Liver (tissue), 9 donors: Measurements from ENCODE around the gene RGS3. TPM values are rescaled to one million over a fixed set of nuclear protein-coding genes. Genes with fewer than 3 reads are reported as not detected.

Experiments
- DNase-seq: peaks from one replicate; pipeline ENCODE4 v3.0.0-alpha.2; 2017; ENCODE audit warnings: low spot score
- H3K27ac ChIP-seq, 2 donors: one replicate each; pipeline ENCODE4 v1.7.0; 2013; ENCODE audit warnings: inconsistent platforms in 2 of 2, low read length in 2 of 2, control low read depth in 1 of 2, low read depth in 1 of 2, mild to moderate bottlenecking in 1 of 2
- H3K27me3 ChIP-seq, 4 donors: one replicate each; pipeline versions ENCODE4 v1.6.1 to v1.7.0; 2013; ENCODE audit warnings: low read length in 3 of 4, inconsistent platforms in 1 of 4, mild to moderate bottlenecking in 1 of 4, moderate library complexity in 1 of 4; ENCODE audit not compliant: control insufficient read depth in 4 of 4, insufficient read depth in 4 of 4
- H3K36me3 ChIP-seq, 4 donors: one replicate each; pipeline versions ENCODE4 v1.6.1 to v1.7.0; 2013; ENCODE audit warnings: low read length in 3 of 4, mild to moderate bottlenecking in 3 of 4, low read depth in 1 of 4, moderate library complexity in 1 of 4; ENCODE audit not compliant: control insufficient read depth in 4 of 4, insufficient read depth in 3 of 4
- H3K4me1 ChIP-seq, 4 donors: one replicate each; pipeline versions ENCODE4 v1.6.1 to v1.7.0; 2013; ENCODE audit warnings: low read length in 3 of 4, mild to moderate bottlenecking in 3 of 4, moderate library complexity in 1 of 4; ENCODE audit not compliant: control insufficient read depth in 4 of 4, insufficient read depth in 4 of 4
- H3K4me3 ChIP-seq, 3 donors: one replicate each; pipeline versions ENCODE4 v1.6.1 to v1.7.0; 2013; ENCODE audit warnings: low read length in 3 of 3, control low read depth in 1 of 3, low read depth in 1 of 3, mild to moderate bottlenecking in 1 of 3
- H3K9ac ChIP-seq, 2 donors: one replicate each; pipeline ENCODE4 v1.7.0; 2013; ENCODE audit warnings: low read length in 2 of 2, mild to moderate bottlenecking in 2 of 2, moderate library complexity in 2 of 2, control low read depth in 1 of 2, low read depth in 1 of 2
- H3K9me3 ChIP-seq, 4 donors: one replicate each; pipeline versions ENCODE4 v1.6.1 to v1.7.0; 2013; ENCODE audit warnings: low read length in 3 of 4; ENCODE audit not compliant: control insufficient read depth in 4 of 4
- ATF3 ChIP-seq: IDR thresholded peaks from 2 replicates; pipeline ENCODE4 v1.6.1; 2016; ENCODE audit warnings: antibody characterized with exemption
- CTCF ChIP-seq: fragments of 150-350 bp; IDR thresholded peaks from 2 replicates; pipeline ENCODE4 v1.5.1; 2017; ENCODE audit warnings: improper control_type of control experiment, low read depth, low read length; ENCODE audit not compliant: missing input control
- EGR1 ChIP-seq, 2 donors: IDR thresholded peaks; 2 replicates each; pipeline ENCODE4 v1.6.1; 2016 to 2018; ENCODE audit warnings: antibody characterized with exemption in 2 of 2, low read depth in 2 of 2
- FOXA1 ChIP-seq: IDR thresholded peaks from 2 replicates; pipeline ENCODE4 v1.6.1; 2016; ENCODE audit warnings: antibody characterized with exemption
- FOXA2 ChIP-seq: IDR thresholded peaks from 2 replicates; pipeline ENCODE4 v1.6.1; 2016; ENCODE audit warnings: antibody characterized with exemption
- GABPA ChIP-seq, 2 donors: IDR thresholded peaks in 1 of 2; conservative IDR thresholded peaks in 1 of 2; 2 replicates each; pipeline ENCODE4 v1.6.1; 2016; ENCODE audit warnings: antibody characterized with exemption in 2 of 2, mild to moderate bottlenecking in 1 of 2, moderate library complexity in 1 of 2
- HNF4G ChIP-seq: IDR thresholded peaks from 2 replicates; pipeline ENCODE4 v1.6.1; 2016; ENCODE audit warnings: antibody characterized with exemption
- MAX ChIP-seq: IDR thresholded peaks from 2 replicates; pipeline ENCODE4 v1.6.1; 2016; ENCODE audit warnings: antibody characterized with exemption
- REST ChIP-seq: IDR thresholded peaks from 2 replicates; pipeline ENCODE4 v1.6.1; 2016; ENCODE audit warnings: antibody characterized with exemption, mild to moderate bottlenecking
- SP1 ChIP-seq: IDR thresholded peaks from 2 replicates; pipeline ENCODE4 v1.6.1; 2018; ENCODE audit warnings: antibody characterized with exemption, mild to moderate bottlenecking
- TAF1 ChIP-seq: conservative IDR thresholded peaks from 2 replicates; pipeline ENCODE4 v1.6.1; 2016; ENCODE audit warnings: antibody characterized with exemption, mild to moderate bottlenecking
- ZBTB33 ChIP-seq: IDR thresholded peaks from 2 replicates; pipeline ENCODE4 v1.6.1; 2016; ENCODE audit warnings: antibody characterized with exemption
- WGBS: extraction: QIAGEN DNeasy Blood & Tissue Kit; methylation state at CpG from one replicate; pipeline ENCODE4 v1.1.7; 2013; 5-methylcytosine and 5-hydroxymethylcytosine counted together
- polyA plus RNA-seq, 2 donors: library from polyadenylated mRNA; stranded (reverse) in 1 of 2; unstranded in 1 of 2; fragments of 200-250 nt in 1 of 2; fragments of >200 nt in 1 of 2; fragmentation: Nextera tagmentation in 1 of 2; extraction: Ambion mirVana in 1 of 2; gene quantifications; one replicate each; pipeline versions ENCODE4 v1.2.1 to v1.2.3, GENCODE V29; 2013 to 2015
- total RNA-seq, 2 donors: library from RNA; depleted of rRNA; stranded (reverse); fragments of >200 nt; gene quantifications; one replicate each; pipeline ENCODE4 v1.2.3, GENCODE V29; 2014
- donor health status: healthy.
- donor health status: healthy.
- donor health status: healthy.
- donor health status: healthy.
- donor health status: healthy.

The RGS3 gene
- total and polyA plus RNA-seq, 4 donors, result 13.0 to 65.0 (median 28.3) TPM

GRCh38 chr9:113596616-113597320 lies 133.2 kb downstream of the RGS3 start (continued):
- TF ChIP-seq FOXA1, result no peak
- TF ChIP-seq CTCF, result no peak
- no peak for TF ChIP-seq GABPA (IDR thresholded peaks at IDR 0.05 in 1 of 2, conservative IDR thresholded peaks at IDR 0.05 in 1 of 2)

GRCh38 chr9:113597390-113598241 lies 134.1 kb downstream of the RGS3 start:
- no peak overlapping the region for H3K4me3 ChIP-seq
- no peaks in the 10 kb centered on the region for H3K9me3 ChIP-seq
- WGBS, result 85% methylated on average over 14 of the region's 14 CpGs
- H3K4me1 ChIP-seq, result peaks cover 17 to 80% (median 67%) of the 10 kb centered on the region in 4 donors
- H3K27me3 ChIP-seq, result no peaks in the 10 kb centered on the region
- H3K36me3 ChIP-seq, result peaks cover 7 to 25% (median 16%) of the 10 kb centered on the region in 4 donors
- DNase-seq, result no peak
- no peak overlapping the region for H3K9ac ChIP-seq
- TF ChIP-seq SP1 (no peak), REST (no peak), GABPA (IDR thresholded peaks at IDR 0.05 in 1 of 2, conservative IDR thresholded peaks at IDR 0.05 in 1 of 2) (no peak), FOXA2 (no peak)
- peak overlapping the region in 1 of 2 donors; percentile 19 for H3K27ac ChIP-seq

- DNase-seq, result no peak
- Histone ChIP-seq H3K36me3 (peaks cover 7 to 25% (median 16%) of the 10 kb centered on the region in 4 donors), H3K4me3 (no peak overlapping the region), H3K4me1 (peaks cover 17 to 82% (median 73%) of the 10 kb centered on the region in 4 donors), H3K27me3 (no peaks in the 10 kb centered on the region), H3K27ac (peak overlapping the region in 1 of 2 donors; percentile 19), H3K9me3 (no peaks in the 10 kb centered on the region), H3K9ac (no peak overlapping the region)
- 90% methylated on average over 2 of the region's 2 CpGs for WGBS
- no peak for TF ChIP-seq REST
- no peak for TF ChIP-seq CTCF
- TF ChIP-seq TAF1, result no peak
- TF ChIP-seq SP1, result no peak
- no peak for TF ChIP-seq EGR1 (IDR thresholded peaks at IDR 0.05; ENCODE audit: low read depth in 2 of 2)
- TF ChIP-seq GABPA (IDR thresholded peaks at IDR 0.05 in 1 of 2, conservative IDR thresholded peaks at IDR 0.05 in 1 of 2), result no peak
- no peak for TF ChIP-seq ATF3
- no peak for TF ChIP-seq HNF4G
- TF ChIP-seq ZBTB33, result no peak
- TF ChIP-seq MAX, result no peak
These were observed 134.9 kb downstream of the RGS3 start for GRCh38 chr9:113598451-113598850.
